ENCODE measurements around the gene CITED4. TPM values are rescaled to one million over a fixed set of nuclear protein-coding genes. Genes with fewer than 3 reads are reported as not detected.

CITED4 gene
- total and polyA plus RNA-seq, 10 of the 15 experiments (the other 5 are each of a cell fraction or from before 2014, with no cell fraction given), result 0.13 to 0.64 (median 0.26) TPM; not detected in 6

GRCh38 chr1:40879482-40880175 lies 17.5 kb upstream of the CITED4 start:
- no peaks in the 10 kb centered on the region; a peak in 1 of 4 replicates for H3K27me3 ChIP-seq (replicated peaks in 1 of 2; ENCODE audit: control insufficient read depth in 2 of 2, insufficient read depth in 2 of 2, low read length in 1 of 2)
- no peaks in the 10 kb centered on the region for H3K79me2 ChIP-seq (ENCODE audit: control insufficient read depth, insufficient read depth, low read length)
- H3K4me2 ChIP-seq (ENCODE audit: control insufficient read depth, insufficient read depth), result no peak overlapping the region
- intact Hi-C loops (cut with micrococcal nuclease; ENCODE audit: unreplicated experiment) (no loop called here), in situ Hi-C loops (cut with MboI) (no loop called here)
- ChIA-PET RAD21 (ENCODE audit: unreplicated experiment) (no interaction called here), CTCF (no interaction called here), POLR2A (no interaction called here), SMC1A (ENCODE audit: uncharacterized antibody, unreplicated experiment) (interaction anchor here (0.6 kb wide), 1 partner anchor 513 kb away, joined by 3 read pairs; no protein-coding TSS in a partner anchor)
- H3K4me3 ChIP-seq, result no peak overlapping the region
- H4K20me1 ChIP-seq (ENCODE audit: control insufficient read depth, insufficient read depth), result no peaks in the 10 kb centered on the region
- ATAC-seq, result no peak
- TF ChIP-seq BRCA1 (IDR thresholded peaks at IDR 0.05; ENCODE audit: low read depth, low read length) (no peak), CHD2 (IDR thresholded peaks at IDR 0.05; ENCODE audit: borderline replicate concordance, low read depth, low read length) (no peak), SMAD1 (IDR thresholded peaks at IDR 0.05; ENCODE audit: low read depth, partially characterized antibody) (no peak), POLR2AphosphoS5 (IDR thresholded peaks at IDR 0.05; ENCODE audit: low read length) (no peak), MYC (IDR thresholded peaks at IDR 0.05; ENCODE audit: insufficient read depth, insufficient read length, insufficient replicate concordance, low read length, severe bottlenecking) (no peak), TARDBP (IDR thresholded peaks at IDR 0.05; ENCODE audit: borderline replicate concordance) (no peak), HDGF (IDR thresholded peaks at IDR 0.05) (no peak)
- TF ChIP-seq, protein P1, sequence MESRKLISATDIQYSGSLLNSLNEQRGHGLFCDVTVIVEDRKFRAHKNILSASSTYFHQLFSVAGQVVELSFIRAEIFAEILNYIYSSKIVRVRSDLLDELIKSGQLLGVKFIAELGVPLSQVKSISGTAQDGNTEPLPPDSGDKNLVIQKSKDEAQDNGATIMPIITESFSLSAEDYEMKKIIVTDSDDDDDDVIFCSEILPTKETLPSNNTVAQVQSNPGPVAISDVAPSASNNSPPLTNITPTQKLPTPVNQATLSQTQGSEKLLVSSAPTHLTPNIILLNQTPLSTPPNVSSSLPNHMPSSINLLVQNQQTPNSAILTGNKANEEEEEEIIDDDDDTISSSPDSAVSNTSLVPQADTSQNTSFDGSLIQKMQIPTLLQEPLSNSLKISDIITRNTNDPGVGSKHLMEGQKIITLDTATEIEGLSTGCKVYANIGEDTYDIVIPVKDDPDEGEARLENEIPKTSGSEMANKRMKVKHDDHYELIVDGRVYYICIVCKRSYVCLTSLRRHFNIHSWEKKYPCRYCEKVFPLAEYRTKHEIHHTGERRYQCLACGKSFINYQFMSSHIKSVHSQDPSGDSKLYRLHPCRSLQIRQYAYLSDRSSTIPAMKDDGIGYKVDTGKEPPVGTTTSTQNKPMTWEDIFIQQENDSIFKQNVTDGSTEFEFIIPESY (IDR thresholded peaks at IDR 0.05), result no peak
- DNase-seq (ENCODE audit: low read depth, low spot score), result no peak
- H3K9me3 ChIP-seq (replicated peaks; ENCODE audit: control insufficient read depth, insufficient read depth, low read length), result peaks cover 7% of the 10 kb centered on the region; the same call in 2 of the 3 replicates
- 47% methylated on average over 11 of the region's 11 CpGs for WGBS (ENCODE audit: insufficient coverage, insufficient replicate concordance, low lambda C conversion rate, missing lambda C conversion rate)
- H3K9ac ChIP-seq (ENCODE audit: control insufficient read depth, insufficient read depth, low read length), result no peak overlapping the region
- H2AFZ ChIP-seq (ENCODE audit: control insufficient read depth, low read depth, low read length), result no peak overlapping the region
- H3K4me1 ChIP-seq (ENCODE audit: control insufficient read depth, insufficient read depth, low read length), result peaks cover 3% of the 10 kb centered on the region; the same call in 1 of the 2 replicates
- H3K27ac ChIP-seq (ENCODE audit: control insufficient read depth, insufficient read depth), result no peak overlapping the region
- no peaks in the 10 kb centered on the region for H3K36me3 ChIP-seq (ENCODE audit: control insufficient read depth in 2 of 2, insufficient read depth in 2 of 2, low read length in 1 of 2)
- FAIRE-seq, result no peak
- no TSS peak for BruUV-seq (replicated peaks)

Measured in GM12878 (cell line).